ENCODE data around the gene RFT1. TPM values are rescaled to one million over a fixed set of nuclear protein-coding genes. Genes with fewer than 3 reads are reported as not detected.

The RFT1 gene
- total RNA-seq, 1 experiment from 2014 or later, result 26.3 TPM

DNA sequence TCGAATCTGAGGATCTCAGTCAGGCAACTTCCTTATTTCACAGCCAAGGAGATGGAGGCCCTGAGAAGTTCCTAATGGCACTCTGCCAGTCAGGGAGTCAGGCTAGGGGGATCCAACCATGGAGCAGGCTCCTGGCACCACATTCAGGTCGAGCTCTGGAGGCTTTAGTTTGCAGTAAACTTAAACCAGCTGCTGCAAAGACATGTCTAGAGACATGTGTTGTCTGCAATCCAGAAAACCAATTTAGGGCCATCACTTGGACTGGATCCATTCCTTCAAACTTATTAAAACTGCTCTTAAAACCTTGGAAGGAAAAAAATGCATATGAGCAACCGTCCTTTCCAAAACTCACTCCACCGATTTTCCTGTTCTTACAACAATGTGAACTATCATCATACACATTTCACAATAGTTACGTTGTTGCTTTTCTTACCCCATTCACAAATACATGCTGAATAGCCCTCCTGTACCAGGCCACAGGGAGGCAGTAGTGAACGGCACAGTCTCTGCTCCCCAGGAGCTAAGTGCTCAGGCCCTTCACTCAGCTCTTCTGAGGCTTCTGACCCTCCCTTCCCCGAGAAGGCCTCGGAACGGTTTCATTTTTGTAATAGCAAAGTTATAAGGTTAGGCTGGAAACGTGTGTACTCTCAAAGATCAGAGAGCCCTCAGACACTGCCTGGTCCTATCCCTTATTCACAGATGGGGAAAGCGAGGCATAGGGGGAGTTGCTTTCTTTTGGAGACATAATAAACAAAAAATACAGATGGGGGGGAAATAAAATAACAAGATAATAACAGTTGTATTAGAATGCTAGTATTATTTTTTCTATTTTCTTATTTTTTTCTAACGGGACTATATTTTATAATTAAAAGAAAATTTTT is 20.1 kb downstream of the RFT1 start:
- no peaks in the 10 kb centered on the region for H3K9me3 Mint-ChIP-seq

DNA sequence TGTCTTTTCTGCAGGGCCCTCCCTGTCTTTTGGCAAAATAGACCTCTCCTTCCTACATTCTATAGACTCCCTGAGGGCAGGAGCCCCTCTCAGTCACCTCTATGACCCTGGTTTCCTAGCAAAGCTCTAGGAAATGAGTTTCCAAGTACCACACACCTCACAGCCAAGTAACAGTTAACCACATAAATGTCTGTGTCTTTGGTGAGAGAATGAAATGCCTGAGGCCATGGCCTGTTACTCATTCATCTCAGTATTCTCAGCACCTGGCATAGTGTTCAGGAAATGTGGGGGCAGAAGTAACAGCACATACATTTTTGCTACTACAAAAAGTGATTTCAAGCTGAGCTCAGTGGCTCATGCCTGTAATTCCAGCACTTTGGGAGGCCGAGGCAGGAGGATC is 21.0 kb downstream of the RFT1 start:
- Mint-ChIP-seq H3K4me3 (no peak overlapping the region), H3K9me3 (no peaks in the 10 kb centered on the region), H3K36me3 (peaks cover 12% of the 10 kb centered on the region), H3K27ac (no peak overlapping the region), H3K4me1 (no peaks in the 10 kb centered on the region; the same call in 1 of the 2 replicates), H3K27me3 (ENCODE audit: low read depth) (no peaks in the 10 kb centered on the region)
- TF ChIP-seq ZNF263 (CRISPR knock-in tag; IDR thresholded peaks at IDR 0.05; ENCODE audit: low read depth), result no peak
- TF ChIP-seq, protein P1, sequence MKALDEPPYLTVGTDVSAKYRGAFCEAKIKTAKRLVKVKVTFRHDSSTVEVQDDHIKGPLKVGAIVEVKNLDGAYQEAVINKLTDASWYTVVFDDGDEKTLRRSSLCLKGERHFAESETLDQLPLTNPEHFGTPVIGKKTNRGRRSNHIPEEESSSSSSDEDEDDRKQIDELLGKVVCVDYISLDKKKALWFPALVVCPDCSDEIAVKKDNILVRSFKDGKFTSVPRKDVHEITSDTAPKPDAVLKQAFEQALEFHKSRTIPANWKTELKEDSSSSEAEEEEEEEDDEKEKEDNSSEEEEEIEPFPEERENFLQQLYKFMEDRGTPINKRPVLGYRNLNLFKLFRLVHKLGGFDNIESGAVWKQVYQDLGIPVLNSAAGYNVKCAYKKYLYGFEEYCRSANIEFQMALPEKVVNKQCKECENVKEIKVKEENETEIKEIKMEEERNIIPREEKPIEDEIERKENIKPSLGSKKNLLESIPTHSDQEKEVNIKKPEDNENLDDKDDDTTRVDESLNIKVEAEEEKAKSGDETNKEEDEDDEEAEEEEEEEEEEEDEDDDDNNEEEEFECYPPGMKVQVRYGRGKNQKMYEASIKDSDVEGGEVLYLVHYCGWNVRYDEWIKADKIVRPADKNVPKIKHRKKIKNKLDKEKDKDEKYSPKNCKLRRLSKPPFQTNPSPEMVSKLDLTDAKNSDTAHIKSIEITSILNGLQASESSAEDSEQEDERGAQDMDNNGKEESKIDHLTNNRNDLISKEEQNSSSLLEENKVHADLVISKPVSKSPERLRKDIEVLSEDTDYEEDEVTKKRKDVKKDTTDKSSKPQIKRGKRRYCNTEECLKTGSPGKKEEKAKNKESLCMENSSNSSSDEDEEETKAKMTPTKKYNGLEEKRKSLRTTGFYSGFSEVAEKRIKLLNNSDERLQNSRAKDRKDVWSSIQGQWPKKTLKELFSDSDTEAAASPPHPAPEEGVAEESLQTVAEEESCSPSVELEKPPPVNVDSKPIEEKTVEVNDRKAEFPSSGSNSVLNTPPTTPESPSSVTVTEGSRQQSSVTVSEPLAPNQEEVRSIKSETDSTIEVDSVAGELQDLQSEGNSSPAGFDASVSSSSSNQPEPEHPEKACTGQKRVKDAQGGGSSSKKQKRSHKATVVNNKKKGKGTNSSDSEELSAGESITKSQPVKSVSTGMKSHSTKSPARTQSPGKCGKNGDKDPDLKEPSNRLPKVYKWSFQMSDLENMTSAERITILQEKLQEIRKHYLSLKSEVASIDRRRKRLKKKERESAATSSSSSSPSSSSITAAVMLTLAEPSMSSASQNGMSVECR (CRISPR knock-in tag; IDR thresholded peaks at IDR 0.05; ENCODE audit: borderline replicate concordance), result no peak
- DNase-seq (ENCODE audit: low spot score) (no peak), ATAC-seq (no peak)
- CTCF ChIA-PET, result interaction anchor here (1.3 to 2.0 kb wide), 6 partner anchors 21 to 316 kb away, joined by 3 to 32 read pairs (median 6); partner anchors contain the start of gene RFT1
- POLR2A ChIA-PET, result no interaction called here

More for the DNA sequence above, 20.1 kb downstream of the RFT1 start:
- ChIA-PET POLR2A (no interaction called here), CTCF (interaction anchor here (0.6 to 2.0 kb wide), 59 partner anchors 8 to 600 kb away, joined by 3 to 32 read pairs (median 4); partner anchors contain the start of genes PRKCD, RFT1 and SFMBT1)
- no peak overlapping the region for H3K4me3 Mint-ChIP-seq
- peaks cover 11% of the 10 kb centered on the region for H3K36me3 Mint-ChIP-seq
- ATAC-seq (peak; percentile 94), DNase-seq (ENCODE audit: low spot score) (peak; percentile 70)
- H3K4me1 Mint-ChIP-seq, result no peaks in the 10 kb centered on the region; the same call in 1 of the 2 replicates
- H3K27me3 Mint-ChIP-seq (ENCODE audit: low read depth), result no peaks in the 10 kb centered on the region
- no peak overlapping the region; the same call in 1 of the 2 replicates for H3K27ac Mint-ChIP-seq
- TF ChIP-seq JAZF1 (CRISPR knock-in tag; IDR thresholded peaks at IDR 0.05), result no peak
- TF ChIP-seq, protein P2, sequence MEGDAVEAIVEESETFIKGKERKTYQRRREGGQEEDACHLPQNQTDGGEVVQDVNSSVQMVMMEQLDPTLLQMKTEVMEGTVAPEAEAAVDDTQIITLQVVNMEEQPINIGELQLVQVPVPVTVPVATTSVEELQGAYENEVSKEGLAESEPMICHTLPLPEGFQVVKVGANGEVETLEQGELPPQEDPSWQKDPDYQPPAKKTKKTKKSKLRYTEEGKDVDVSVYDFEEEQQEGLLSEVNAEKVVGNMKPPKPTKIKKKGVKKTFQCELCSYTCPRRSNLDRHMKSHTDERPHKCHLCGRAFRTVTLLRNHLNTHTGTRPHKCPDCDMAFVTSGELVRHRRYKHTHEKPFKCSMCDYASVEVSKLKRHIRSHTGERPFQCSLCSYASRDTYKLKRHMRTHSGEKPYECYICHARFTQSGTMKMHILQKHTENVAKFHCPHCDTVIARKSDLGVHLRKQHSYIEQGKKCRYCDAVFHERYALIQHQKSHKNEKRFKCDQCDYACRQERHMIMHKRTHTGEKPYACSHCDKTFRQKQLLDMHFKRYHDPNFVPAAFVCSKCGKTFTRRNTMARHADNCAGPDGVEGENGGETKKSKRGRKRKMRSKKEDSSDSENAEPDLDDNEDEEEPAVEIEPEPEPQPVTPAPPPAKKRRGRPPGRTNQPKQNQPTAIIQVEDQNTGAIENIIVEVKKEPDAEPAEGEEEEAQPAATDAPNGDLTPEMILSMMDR (IDR thresholded peaks at IDR 0.05), result peak; percentile 14; the same call in 1 of the 2 replicates

DNA sequence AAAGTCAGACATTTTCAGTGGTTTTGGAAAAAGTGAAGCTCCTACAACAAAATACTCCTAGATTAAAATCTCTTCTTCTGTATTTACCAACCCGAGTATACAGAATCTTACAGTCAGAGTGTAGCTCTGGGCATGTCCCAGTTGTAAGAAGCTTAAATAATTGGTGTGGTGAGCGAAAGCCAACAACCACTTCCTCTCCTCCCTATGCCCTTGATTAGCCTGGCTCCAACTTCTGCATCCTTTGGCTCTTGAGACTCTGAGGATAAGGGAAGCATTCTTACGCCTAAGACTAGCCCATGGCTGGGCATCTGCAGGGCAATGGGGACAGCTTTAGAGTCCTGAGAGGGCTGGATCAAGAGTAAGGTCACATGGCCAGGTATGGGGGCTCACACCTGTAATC is 25.5 kb downstream of the RFT1 start:
- POLR2A ChIA-PET, result no interaction called here
- TF ChIP-seq ETV6 (CRISPR knock-in tag; IDR thresholded peaks at IDR 0.05) (no peak), OVOL2 (CRISPR knock-in tag; IDR thresholded peaks at IDR 0.05; ENCODE audit: borderline replicate concordance) (no peak), ZNF121 (CRISPR knock-in tag; IDR thresholded peaks at IDR 0.05) (no peak), JAZF1 (CRISPR knock-in tag; IDR thresholded peaks at IDR 0.05) (no peak)
- TF ChIP-seq, protein P3, sequence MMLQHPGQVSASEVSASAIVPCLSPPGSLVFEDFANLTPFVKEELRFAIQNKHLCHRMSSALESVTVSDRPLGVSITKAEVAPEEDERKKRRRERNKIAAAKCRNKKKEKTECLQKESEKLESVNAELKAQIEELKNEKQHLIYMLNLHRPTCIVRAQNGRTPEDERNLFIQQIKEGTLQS (CRISPR knock-in tag; conservative IDR thresholded peaks at IDR 0.05), result no peak
- TF ChIP-seq, protein P4, sequence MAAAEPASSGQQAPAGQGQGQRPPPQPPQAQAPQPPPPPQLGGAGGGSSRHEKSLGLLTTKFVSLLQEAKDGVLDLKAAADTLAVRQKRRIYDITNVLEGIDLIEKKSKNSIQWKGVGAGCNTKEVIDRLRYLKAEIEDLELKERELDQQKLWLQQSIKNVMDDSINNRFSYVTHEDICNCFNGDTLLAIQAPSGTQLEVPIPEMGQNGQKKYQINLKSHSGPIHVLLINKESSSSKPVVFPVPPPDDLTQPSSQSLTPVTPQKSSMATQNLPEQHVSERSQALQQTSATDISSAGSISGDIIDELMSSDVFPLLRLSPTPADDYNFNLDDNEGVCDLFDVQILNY (CRISPR knock-in tag; IDR thresholded peaks at IDR 0.05), result no peak
- TF ChIP-seq, protein P5, sequence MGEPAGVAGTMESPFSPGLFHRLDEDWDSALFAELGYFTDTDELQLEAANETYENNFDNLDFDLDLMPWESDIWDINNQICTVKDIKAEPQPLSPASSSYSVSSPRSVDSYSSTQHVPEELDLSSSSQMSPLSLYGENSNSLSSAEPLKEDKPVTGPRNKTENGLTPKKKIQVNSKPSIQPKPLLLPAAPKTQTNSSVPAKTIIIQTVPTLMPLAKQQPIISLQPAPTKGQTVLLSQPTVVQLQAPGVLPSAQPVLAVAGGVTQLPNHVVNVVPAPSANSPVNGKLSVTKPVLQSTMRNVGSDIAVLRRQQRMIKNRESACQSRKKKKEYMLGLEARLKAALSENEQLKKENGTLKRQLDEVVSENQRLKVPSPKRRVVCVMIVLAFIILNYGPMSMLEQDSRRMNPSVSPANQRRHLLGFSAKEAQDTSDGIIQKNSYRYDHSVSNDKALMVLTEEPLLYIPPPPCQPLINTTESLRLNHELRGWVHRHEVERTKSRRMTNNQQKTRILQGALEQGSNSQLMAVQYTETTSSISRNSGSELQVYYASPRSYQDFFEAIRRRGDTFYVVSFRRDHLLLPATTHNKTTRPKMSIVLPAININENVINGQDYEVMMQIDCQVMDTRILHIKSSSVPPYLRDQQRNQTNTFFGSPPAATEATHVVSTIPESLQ (CRISPR knock-in tag; IDR thresholded peaks at IDR 0.05), result no peak
- Mint-ChIP-seq H3K9me3 (no peaks in the 10 kb centered on the region), H3K27me3 (ENCODE audit: low read depth) (no peaks in the 10 kb centered on the region), H3K36me3 (peaks cover 31% of the 10 kb centered on the region), H3K27ac (no peak overlapping the region), H3K4me1 (no peaks in the 10 kb centered on the region), H3K4me3 (no peak overlapping the region)
- CTCF ChIA-PET, result interaction anchor here (0.6 to 1.5 kb wide), 2 partner anchors 10 to 270 kb away, joined by 3 to 5 read pairs; no protein-coding TSS in a partner anchor
- DNase-seq (ENCODE audit: low spot score) (no peak), ATAC-seq (no peak)

Measured in WTC11 (cell line).